Mammary epithelial cell (primary cell): ENCODE results near the gene SMYD3.

ENCODE experiments used
- EZH2 ChIP-seq: IDR thresholded peaks from 2 replicates; pipeline ENCODE4 v1.6.1; 2012; ENCODE audit warnings: low read length, inconsistent platforms, borderline replicate concordance
- TF ChIP-seq, protein P1 (sequence below), 2 donors: IDR thresholded peaks in 1 of 2; conservative IDR thresholded peaks in 1 of 2; 2 replicates each; pipeline ENCODE4 v1.5.1; 2011 to 2012; ENCODE audit warnings: inconsistent platforms in 2 of 2, low read length in 2 of 2, mild to moderate bottlenecking in 2 of 2, control low read depth in 1 of 2, low read depth in 1 of 2; ENCODE audit not compliant: insufficient read depth in 1 of 2; ENCODE audit errors: extremely low read depth in 1 of 2

- TF ChIP-seq, protein P1, sequence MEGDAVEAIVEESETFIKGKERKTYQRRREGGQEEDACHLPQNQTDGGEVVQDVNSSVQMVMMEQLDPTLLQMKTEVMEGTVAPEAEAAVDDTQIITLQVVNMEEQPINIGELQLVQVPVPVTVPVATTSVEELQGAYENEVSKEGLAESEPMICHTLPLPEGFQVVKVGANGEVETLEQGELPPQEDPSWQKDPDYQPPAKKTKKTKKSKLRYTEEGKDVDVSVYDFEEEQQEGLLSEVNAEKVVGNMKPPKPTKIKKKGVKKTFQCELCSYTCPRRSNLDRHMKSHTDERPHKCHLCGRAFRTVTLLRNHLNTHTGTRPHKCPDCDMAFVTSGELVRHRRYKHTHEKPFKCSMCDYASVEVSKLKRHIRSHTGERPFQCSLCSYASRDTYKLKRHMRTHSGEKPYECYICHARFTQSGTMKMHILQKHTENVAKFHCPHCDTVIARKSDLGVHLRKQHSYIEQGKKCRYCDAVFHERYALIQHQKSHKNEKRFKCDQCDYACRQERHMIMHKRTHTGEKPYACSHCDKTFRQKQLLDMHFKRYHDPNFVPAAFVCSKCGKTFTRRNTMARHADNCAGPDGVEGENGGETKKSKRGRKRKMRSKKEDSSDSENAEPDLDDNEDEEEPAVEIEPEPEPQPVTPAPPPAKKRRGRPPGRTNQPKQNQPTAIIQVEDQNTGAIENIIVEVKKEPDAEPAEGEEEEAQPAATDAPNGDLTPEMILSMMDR (conservative IDR thresholded peaks at IDR 0.05 in 1 of 2, IDR thresholded peaks at IDR 0.05 in 1 of 2; ENCODE audit: extremely low read depth in 1 of 2, insufficient read depth in 1 of 2, low read depth in 1 of 2, low read length in 2 of 2): no peak
- TF ChIP-seq EZH2: no peak
Observed at GRCh38 chr1:246455476-246455875, 51.6 kb downstream of the SMYD3 start.
